ENCODE measurements around the gene ILF3.

The ILF3 gene

GRCh38 chr19:10653732-10654609 is at the start of gene ILF3:
Gene ILF3 (plus strand): TSS chr19:10654346. CDS start chr19:10670606, 16,260 bp downstream.
- peak; percentile 95 to 100 (median 99) for DNase-seq

GRCh38 chr19:10604460-10604980 is 49.6 kb upstream of the ILF3 start:
- no peak for DNase-seq

DNA sequence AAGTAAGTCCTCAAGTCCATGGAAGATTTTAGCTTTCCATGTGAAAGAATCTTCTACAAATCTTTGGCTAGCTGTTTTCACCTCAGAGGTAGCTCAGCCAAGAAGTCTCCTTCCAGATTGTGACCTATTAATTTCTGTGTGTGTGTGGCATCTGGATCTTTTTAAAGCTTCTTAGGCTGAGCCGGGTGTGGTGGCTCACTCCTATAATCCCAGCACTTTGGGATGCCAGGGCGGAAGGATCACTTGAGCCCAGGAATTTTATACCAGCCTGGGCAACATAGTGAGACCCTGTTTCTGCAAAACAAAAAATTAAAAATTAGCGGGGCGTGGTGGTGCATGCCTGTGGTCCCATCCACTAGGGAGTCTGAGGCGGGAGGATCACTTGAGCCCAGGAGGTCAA is 42.2 kb upstream of the ILF3 start:
- DNase-seq: no peak

DNA sequence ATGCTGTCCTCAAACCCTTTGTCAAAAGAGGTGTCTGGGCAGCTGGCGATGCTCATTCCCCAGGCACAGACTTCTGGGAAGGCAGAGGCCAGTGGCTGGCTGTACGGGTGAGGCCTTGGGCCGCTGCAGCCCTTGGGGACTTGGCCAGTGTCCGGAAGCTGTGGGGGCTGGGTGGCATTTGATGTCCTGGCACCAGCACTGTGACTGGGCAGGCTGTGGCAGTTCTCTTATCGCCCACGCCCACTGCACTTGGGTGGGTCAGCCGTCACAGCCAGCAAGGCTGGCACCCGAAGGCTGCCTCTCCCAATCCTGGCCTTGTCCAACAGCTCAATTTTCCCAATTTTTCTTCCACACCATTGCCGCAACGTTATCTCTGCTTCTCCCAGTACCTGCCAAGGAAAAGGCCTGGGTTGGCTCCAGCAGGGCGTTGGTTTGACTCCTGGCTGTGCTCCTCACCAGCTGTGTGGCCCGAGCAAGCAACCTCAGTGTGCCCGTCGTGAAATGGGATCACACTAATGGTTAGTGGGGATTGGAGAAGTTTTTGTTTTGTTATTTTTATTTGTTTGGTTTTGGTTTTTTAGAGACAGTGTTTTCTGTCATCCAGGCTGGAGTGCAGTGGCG is 41.5 kb upstream of the ILF3 start:
- peak in 54 of 58 donors; percentile 2 to 80 (median 48) for DNase-seq

DNA sequence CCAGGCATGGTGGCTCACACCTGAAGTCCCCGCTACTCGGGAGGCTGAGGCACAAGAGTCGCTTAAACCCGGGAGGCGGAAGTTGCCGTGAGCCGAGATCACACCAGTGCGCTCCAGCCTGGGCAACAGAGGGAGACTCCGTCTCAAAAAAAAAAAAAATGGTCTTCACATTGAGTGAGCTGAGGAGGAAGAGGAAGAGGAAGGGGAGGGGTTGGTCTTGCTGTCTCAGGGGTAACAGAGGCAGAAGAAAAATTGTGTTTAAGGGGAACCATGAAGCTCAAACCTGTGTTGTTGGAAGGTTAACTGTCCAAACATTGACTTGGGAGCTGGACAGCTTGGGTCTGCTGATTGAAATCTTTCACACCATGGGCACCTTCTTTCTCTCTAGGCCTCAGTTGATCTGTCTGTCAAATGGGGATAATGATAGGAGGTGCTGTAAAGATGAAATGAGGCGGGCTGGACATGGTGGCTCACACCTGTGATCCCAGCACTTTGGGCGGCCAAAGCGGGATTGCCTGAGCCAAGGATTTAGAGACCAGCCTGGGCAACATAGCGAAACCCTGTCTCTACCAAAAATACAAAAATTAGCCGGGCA is 38.6 kb upstream of the ILF3 start:
- no peak for DNase-seq

DNA sequence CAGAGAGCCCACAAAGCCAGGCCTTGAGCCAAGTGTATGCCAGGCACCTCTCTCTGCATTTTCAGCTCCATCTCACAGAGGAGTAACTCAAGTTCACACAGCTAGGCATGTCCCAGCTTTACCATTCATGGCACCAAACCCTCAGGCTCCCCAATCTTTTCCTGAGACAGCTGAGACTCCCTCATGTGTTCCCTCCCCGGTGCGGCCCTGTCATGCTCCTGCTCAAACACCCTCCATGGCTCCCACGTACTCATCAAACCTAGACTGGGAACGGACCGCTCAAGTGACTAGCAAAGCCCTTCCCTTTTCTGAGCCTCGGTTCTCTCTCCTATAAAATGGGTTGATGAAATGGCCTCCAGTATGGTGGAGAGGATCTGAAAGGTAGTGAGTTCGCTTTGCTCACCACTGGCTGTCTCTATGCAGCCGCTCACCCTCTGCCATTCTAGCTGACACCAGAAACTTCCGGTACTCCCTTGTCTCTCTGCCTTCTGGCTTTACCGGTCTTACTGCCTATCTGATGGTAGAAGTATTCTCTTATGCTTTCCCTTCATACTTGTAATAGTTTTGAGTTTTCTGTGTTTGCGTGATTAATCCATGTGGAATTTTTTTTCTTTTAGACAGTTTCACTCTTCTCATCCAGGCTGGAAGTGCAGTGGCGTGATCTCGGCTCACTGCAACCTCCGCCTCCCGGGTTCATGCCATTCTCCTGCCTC is 36.6 kb upstream of the ILF3 start:
- DNase-seq: no peak

- no peak for DNase-seq
Observed at GRCh38 chr19:10618846-10619245, 35.3 kb upstream of the ILF3 start.

DNA sequence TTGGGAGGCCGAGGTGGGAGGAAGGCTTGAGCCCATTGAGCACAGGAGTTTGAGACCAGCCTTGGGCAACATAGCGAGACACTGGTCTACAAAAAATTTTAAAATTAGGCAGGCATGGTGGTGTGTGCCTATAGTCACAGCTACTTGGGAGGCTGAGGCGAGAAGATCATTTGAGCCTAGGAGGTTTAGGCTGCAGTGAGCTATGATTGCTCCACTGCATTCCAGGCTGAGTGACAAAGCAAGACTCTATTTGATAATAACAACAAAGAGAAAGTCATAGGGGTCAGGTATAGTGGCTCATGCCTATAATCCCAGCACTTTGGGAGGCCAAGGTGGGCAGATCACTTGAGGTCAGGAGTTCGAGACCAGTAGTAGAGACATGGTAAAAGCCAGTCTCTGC is 33.4 kb upstream of the ILF3 start:
- DNase-seq: no peak

GRCh38 chr19:10621966-10622365 is 32.2 kb upstream of the ILF3 start:
- DNase-seq: no peak

- no peak for DNase-seq
Observed at GRCh38 chr19:10624585-10624984, 29.6 kb upstream of the ILF3 start.

DNA sequence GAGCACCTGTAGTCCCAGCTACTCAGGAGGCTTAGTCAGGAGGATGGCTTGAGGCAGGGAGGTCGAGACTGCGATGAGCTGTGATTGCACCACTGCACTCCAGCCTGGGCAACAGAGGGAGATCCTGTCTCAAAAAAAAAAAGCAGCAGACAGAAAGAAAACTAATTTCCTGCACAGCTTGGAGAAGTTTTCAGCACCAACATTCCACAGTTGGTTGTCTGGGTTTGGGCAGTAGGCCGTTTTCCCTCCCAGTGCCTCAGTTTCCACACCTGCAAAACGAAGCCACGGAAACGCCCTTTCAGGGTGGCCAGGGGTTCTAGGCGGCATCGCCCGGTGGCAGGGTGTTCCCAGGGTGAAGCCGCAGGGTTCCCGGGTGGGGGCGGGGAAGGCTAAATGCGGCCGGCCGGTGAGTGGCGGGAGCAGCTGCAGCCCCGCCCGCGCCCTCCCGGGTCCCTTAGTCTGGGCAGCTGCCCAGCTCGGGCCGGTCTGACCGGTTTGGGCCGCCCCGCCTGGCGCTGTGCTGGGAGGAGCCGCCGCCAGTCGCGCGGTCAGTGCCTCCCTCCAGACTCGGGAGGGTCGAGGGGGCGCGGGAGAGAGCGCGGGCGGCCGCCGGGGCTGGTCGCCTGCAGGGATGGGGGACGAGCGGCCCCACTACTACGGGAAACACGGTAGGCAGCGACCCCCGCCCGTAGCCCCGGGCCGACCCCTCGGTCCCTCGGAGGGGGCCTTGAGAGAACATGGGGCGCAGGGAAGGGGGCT is 29.0 kb upstream of the ILF3 start, which contains the start of gene SLC44A2:
TSS of gene SLC44A2 (plus strand) at position 551 of the 759 bp plus-strand sequence. CDS start at position 632, 81 bp downstream.
- peak in 53 of 58 donors; percentile 11 to 89 (median 74) for DNase-seq

DNA sequence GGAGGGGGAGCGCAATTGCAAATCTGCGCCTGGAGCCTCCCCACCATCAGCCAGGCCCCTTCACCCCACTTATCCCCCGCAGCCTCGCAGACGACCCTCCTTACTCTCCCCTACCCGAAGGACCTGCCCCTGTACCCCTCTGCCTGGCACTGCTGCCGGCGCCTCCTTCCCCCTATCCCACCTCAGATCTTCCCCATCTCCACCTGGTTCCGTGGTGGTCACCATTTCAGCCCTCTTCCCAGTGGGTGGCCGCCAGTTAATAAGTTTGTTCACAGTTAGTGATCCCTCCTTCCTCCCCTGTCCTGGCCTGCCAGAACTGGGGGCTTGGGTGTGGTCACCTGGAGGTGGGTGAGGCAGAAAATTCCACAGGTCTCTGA is 28.4 kb upstream of the ILF3 start:
- no peak for DNase-seq

DNA sequence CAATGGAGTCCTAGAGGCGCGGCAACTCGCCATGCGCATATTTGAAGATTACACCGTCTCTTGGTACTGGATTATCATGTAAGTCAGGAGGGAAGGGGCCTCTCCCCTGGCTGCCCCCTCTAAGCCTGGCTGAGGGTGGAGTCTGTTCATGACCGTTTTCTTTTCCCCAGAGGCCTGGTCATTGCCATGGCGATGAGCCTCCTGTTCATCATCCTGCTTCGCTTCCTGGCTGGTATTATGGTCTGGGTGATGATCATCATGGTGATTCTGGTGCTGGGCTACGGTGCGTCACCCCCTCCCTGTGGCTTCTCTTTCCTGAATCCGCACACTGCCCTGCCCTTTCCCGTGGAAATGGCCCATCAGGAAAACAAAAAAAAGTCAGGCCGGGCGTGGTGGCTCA is 22.3 kb upstream of the ILF3 start:
- DNase-seq: no peak

DNA sequence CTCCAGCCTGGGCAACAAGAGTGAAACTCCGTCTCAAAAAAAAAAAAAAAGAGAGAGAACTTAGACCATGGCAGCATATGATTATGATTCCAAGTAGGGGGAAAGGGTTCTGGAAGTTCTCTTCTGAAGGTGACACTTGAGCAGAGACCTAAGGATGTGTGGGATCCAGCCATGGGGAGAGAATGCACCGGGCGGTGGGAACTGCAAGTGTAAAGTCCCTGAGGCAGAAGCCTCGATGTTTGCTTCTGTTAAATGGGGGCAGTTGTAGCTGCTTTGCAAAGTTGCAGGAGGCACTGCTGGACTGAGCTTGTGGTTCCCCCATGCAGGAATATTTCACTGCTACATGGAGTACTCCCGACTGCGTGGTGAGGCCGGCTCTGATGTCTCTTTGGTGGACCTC is 19.7 kb upstream of the ILF3 start:
- DNase-seq: no peak

DNA sequence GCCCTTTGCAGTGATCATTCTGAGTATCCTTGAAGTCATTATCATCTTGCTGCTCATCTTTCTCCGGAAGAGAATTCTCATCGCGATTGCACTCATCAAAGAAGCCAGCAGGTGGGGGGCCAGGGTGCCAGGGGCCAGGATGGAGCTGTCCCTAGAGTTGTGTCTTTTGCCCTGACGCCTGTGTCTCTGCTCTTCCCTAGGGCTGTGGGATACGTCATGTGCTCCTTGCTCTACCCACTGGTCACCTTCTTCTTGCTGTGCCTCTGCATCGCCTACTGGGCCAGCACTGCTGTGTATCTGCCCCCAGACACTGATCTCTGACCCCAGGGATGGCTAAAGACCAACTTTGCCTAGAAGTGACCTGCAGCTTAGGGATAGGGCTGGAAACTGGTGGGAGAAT is 19.2 kb upstream of the ILF3 start:
- DNase-seq: no peak

GRCh38 chr19:10636304-10636972 is 17.7 kb upstream of the ILF3 start:
- peak in 4 of 58 donors; percentile 0 to 18 (median 7) for DNase-seq

DNA sequence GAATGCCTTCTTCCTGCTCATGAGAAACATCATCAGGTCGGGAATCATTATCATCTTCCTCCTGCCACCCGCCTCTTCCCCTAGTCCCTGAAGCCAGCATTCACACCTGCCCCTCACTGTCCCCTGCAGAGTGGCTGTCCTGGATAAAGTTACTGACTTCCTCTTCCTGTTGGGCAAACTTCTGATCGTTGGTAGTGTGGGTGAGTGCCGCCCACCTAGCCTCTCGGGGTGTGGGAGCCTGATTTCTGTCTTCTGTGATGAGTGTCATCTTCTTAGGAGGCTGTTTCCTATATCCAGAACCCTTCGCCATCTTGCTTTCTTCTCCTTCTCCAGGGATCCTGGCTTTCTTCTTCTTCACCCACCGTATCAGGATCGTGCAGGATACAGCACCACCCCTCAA is 16.3 kb upstream of the ILF3 start:
- no peak for DNase-seq

- DNase-seq: no peak
Observed at GRCh38 chr19:10639836-10640235, 14.3 kb upstream of the ILF3 start.

GRCh38 chr19:10640361-10640760 is 13.8 kb upstream of the ILF3 start:
- no peak for DNase-seq

- no peak for DNase-seq
Observed at GRCh38 chr19:10641248-10641647, 12.9 kb upstream of the ILF3 start.
